ENCODE measurements around the gene KCNJ4.
"Not testable (repeated sequence)": the region's sequence is repeated elsewhere in the genome, so short reads cannot be mapped to it uniquely, and the experiment has no call there.

Gene KCNJ4

DNA sequence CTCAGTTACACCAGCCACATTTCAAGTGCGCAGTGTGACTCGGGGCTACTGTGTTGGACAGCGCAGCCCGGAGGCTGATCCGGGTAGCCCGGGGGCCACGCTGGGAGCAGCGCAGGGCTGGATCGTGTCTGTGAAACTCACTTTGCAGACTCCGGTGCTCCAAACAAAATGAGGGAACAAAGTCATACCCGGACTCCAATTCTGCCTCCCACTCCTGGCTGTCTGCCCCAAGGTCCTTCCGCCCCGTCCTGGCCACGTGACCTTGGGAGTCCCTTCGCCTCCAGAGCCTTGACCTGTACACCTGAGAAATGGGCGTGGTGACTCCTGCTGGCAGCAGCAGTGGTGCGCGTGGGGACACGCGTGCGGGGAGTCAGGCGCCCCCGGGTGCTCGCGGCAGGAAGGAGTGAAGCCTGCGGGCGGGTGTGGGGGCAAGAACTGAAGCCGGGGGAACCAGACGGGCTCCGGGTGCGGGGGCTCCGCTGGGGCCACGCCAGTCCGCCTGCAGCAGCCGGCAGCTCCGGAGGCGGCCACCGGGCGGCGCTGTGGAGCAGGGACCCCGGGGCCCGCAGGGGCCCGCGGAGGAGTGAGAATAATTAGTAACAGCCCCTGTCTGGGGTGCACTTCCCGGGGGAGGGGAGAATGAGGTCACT is 42.4 kb downstream of the KCNJ4 start:
- DNase-seq (ENCODE audit: low spot score), result peak; percentile 63

DNA sequence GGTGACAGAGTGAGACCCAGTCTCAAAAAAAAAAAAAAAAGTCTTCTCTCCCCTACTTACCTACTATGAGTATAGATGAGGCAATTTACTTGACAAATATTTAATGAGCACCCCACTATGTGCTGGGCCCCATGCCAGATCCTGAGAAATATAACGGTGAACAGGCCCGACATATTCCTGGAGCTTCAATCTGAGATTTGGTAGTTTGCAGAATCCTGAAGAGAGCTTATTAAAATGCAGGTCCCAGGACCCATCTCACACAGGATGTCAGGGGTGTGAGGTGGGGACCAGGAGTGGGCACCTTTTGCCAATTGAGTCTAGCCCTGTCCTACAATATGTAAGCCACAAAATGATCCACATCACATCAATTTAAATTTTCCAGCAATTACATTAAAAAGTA is 44.0 kb downstream of the KCNJ4 start:
- no peak for DNase-seq (ENCODE audit: low spot score)

DNA sequence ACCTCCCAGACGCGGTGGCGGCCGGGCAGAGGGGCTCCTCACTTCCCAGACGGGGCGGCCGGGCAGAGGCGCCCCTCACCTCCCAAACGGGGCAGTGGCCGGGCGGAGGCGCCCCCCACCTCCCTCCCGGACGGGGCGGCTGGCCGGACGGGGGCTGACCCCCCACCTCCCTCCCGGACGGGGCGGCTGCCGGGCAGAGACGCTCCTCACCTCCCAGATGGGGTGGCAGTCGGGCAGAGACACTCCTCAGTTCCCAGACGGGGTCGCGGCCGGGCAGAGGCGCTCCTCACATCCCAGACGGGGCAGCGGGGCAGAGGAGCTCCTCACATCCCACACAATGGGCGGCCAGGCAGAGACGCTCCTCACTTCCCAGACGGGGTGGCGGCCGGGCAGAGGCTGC is 45.1 kb downstream of the KCNJ4 start:
- not testable (repeated sequence) for DNase-seq (ENCODE audit: low spot score)

DNA sequence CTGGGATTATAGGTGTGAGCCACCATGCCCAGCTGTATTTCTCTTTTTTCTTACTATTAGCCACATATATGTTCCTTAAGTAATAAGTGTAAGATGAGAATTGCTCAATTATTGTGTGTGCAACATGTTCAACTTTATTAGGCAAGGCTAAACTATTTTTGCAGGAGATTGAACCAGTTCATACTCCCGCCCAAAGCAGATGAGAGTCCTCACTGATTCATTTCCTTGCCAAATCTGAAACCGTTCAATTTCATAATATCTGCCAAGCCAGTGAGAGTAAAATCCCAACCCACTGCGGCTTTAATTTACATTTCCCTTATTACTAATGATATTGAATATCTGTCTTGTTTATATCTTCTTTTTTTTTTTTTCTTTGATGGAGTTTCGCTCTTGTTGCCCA is 48.4 kb downstream of the KCNJ4 start:
- peak; percentile 26 for DNase-seq (ENCODE audit: low spot score)

- DNase-seq (ENCODE audit: low spot score), result no peak
These were observed 50.6 kb downstream of the KCNJ4 start for GRCh38 chr22:38404419-38404818.

DNA sequence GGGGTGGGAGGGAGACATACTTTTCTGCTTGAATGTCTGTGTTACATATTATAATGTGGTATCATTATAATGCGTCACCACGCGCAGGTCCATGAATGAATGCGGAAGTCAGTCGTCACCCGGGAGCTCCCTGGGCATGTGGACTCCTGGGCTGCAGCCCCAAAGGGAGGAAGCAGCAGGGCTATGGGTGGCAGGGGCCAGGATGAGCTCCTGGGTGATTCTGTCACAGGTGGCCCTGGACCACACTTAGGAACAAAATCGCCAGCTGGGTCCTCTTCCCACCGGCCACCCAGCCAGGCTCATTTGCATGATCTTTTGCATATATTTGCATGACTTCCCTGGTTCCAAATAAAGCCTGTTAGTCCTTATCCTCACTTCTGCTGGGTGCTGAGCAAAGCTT is 51.2 kb downstream of the KCNJ4 start:
- DNase-seq (ENCODE audit: low spot score), result peak; percentile 2

DNA sequence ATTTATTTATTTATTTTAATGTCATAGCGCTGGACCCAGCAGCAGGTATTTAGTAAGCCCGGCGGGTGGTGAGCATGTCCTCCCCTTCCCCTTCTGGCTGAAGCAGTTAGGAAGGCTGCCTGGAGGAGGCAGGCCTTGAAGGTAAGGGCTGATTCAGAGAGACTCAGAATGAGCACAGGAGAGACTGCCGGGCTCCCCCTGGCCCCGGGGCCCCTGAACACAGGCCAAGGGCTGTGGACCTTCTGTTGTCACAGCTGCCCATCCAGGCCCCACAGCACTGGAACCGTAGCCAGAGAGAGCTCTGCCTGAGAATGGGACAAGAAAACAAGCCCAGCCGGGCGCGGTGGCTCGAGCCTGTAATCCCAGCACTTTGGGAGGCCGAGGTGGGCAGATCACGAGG is 52.8 kb downstream of the KCNJ4 start:
- no peak for DNase-seq (ENCODE audit: low spot score)

DNA sequence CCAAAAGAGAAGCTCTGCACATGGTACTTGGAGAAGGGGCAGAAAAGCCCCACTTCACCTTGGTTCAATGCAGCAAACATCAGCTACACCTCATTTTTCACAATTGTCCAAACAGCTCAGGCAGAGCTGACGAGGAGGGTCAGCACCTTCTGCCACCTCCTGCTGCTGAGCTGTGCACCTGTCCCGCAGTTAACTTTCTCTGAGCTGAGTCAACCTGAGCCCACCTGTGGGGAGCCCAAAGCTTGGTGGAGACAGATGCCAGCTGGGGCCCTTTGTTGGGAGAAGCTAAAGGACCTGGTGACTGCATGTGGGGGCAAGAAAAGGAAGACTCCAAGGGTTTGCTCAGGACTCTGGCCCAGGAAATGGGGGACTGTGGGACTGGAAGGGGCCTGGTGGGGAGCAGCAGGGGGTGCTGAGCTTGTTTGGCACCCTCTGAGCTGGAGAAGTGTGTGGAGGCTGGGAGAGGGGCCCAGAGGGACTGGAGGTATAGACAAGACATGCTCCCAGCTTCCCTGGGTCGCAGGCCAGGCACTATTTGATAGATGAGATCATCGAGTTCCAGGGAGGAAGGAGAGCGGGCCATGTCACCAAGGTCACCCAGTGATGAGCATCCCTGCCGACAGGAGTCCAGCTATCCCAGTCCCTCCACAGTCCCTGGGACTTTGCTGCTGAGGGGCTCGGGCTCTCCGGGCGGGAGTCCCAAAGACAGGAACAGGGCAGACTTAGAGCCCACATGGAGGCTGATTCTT is 53.5 kb downstream of the KCNJ4 start:
- DNase-seq (ENCODE audit: low spot score), result peak; percentile 3

DNA sequence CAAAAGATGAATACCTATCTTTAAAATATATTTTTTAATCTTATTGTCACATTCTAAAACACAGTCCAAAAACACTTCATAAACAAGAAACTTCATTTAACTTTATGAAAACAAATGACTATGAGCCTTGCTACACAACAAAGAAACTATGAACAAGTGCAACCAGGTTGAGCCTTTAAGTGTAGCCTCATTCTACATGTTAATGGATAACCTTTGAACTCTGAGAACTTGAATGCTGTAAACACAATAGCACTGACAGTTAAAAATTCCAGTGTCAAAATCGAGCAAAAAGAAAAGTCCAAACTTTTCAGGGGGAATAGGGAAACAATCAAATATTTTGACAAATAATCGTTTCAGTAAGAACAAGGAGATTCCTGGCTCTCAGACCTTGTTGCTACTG is 54.7 kb downstream of the KCNJ4 start:
- DNase-seq (ENCODE audit: low spot score), result not testable (repeated sequence)

GRCh38 chr22:38398609-38399461 is 56.2 kb downstream of the KCNJ4 start:
- peak; percentile 96 for DNase-seq (ENCODE audit: low spot score)

- peak; percentile 72 for DNase-seq (ENCODE audit: low spot score)
These were observed 56.8 kb downstream of the KCNJ4 start for GRCh38 chr22:38398181-38398608.

- DNase-seq (ENCODE audit: low spot score), result peak; percentile 52
These were observed 57.6 kb downstream of the KCNJ4 start for GRCh38 chr22:38397189-38398085.

DNA sequence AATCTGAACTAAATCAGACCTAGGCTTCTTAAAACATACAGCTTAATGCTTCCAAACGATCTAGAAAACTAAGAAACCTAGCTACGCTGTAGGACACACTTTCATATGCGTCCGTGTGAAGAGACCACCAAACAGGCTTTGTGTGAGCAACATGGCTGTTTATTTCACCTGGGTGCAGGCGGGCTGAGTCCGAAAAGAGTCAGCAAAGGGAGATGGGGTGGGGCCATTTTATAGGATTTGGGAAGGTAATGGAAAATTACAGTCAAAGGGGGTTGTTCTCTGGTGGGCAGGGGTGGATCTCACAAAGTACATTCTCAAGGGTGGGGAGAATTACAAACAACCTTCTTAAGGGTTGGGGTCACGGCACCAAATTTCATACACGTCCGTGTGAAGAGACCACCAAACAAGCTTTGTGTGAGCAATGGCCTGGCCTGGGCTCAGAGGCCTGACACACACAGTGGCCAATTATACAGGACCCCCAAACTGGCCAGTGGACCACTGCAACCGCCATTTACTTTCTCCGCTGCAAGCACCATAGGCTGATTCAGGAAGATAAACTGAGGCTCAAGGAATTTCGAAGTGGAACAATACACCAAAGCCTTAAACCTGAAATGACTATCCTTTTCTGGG is 58.4 kb downstream of the KCNJ4 start:
- not testable (repeated sequence) for DNase-seq (ENCODE audit: low spot score)

- not testable (repeated sequence) for DNase-seq (ENCODE audit: low spot score)
These were observed 59.1 kb downstream of the KCNJ4 start for GRCh38 chr22:38395944-38396343.

GRCh38 chr22:38394929-38395624 is 59.9 kb downstream of the KCNJ4 start:
- not testable (repeated sequence) for DNase-seq (ENCODE audit: low spot score)

- not testable (repeated sequence) for DNase-seq (ENCODE audit: low spot score)
These were observed 65.6 kb downstream of the KCNJ4 start for GRCh38 chr22:38389428-38389818.

GRCh38 chr22:38388506-38389427 is 66.2 kb downstream of the KCNJ4 start:
- not testable (repeated sequence) for DNase-seq (ENCODE audit: low spot score)

GRCh38 chr22:38386918-38387317 is 68.1 kb downstream of the KCNJ4 start:
- not testable (repeated sequence) for DNase-seq (ENCODE audit: low spot score)

DNA sequence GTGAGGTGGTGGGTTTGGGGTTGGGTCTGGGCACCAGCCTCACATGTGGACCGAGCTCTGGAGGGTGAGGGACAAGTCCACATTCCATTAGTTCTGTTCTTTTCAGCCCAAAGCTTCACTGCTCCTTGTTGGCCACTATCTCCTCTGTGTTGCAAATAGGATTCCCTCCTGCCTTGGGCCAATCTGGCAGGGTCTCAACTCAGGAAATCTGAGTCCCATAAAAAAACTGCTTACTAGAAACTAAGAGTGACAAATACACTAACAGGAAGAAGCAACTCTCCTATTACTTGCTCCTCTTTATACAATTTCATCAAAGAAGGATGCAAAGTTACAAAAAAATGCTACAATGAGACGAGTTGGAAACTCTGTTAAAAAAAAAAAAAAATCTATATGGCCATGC is 71.6 kb downstream of the KCNJ4 start:
- no peak for DNase-seq (ENCODE audit: low spot score)

All from GM03348 (cell line).